Caco-2 (cell line): ENCODE data around the gene TMEM250. TPM values are rescaled to one million over a fixed set of nuclear protein-coding genes. Genes with fewer than 3 reads are reported as not detected.

Experiments used
- BruUV-seq: library from RNA; stranded (reverse); fragments of 400-500 nt; replicated peaks from 2 replicates; lab custom pipeline; 2021; lab: Mats Ljungman, UMichigan
- CTCF ChIA-PET: fragments of 300-600 bp; sonication (Branson Sonifier 250); formaldehyde crosslinking; loops from one replicate; lab custom pipeline; 2022; ENCODE audit warnings: antibody characterized with exemption; lab: Charles Lee
- POLR2A ChIA-PET: fragments of 300-600 bp; sonication (Branson Sonifier 250); formaldehyde crosslinking; loops from one replicate; lab custom pipeline; 2022; ENCODE audit warnings: antibody characterized with exemption; lab: Charles Lee
- DNase-seq, 2 experiments: peaks; one replicate each; pipeline versions ENCODE4 v3.0.0 to v3.0.0-alpha.2; 2020 to 2022
- H3K27me3 ChIP-seq: replicated peaks from 2 replicates; pipeline ENCODE4 v1.6.0; 2011; ENCODE audit warnings: low read length; ENCODE audit not compliant: control insufficient read depth, insufficient read depth
- H3K36me3 ChIP-seq: 2 replicates; pipeline ENCODE4 v1.5.1; 2011; ENCODE audit warnings: low read length; ENCODE audit not compliant: control insufficient read depth, insufficient read depth
- H3K4me1 ChIP-seq: fragments of 250-450 bp; sonication (Bioruptor Pico); 2 replicates; pipeline ENCODE4 v1.5.1; 2020; ENCODE audit warnings: mild to moderate bottlenecking
- H3K4me3 ChIP-seq: 2 replicates; pipeline ENCODE4 v1.5.1; 2011; ENCODE audit warnings: low read depth, mild to moderate bottlenecking, control low read depth, low read length
- H3K9me3 ChIP-seq: fragments of 250-450 bp; sonication (Bioruptor Pico); 2 replicates; pipeline ENCODE4 v1.5.1; 2020; ENCODE audit warnings: mild to moderate bottlenecking, moderate library complexity
- H3K27ac Mint-ChIP-seq: one replicate; pipeline ENCODE4 v1.8.0; 2022; ENCODE audit warnings: mixed read lengths; ENCODE audit not compliant: unreplicated experiment
- H3K27me3 Mint-ChIP-seq: one replicate; pipeline ENCODE4 v1.8.0; 2022; ENCODE audit warnings: mixed read lengths; ENCODE audit not compliant: insufficient read depth, unreplicated experiment
- H3K36me3 Mint-ChIP-seq: one replicate; pipeline ENCODE4 v1.8.0; 2022; ENCODE audit warnings: mild to moderate bottlenecking, mixed read lengths; ENCODE audit not compliant: insufficient read depth, unreplicated experiment
- H3K4me1 Mint-ChIP-seq: one replicate; pipeline ENCODE4 v1.8.0; 2022; ENCODE audit warnings: low read depth, mixed read lengths; ENCODE audit not compliant: unreplicated experiment
- H3K4me3 Mint-ChIP-seq: one replicate; pipeline ENCODE4 v1.8.0; 2022; ENCODE audit warnings: mild to moderate bottlenecking, moderate library complexity, mixed read lengths; ENCODE audit not compliant: unreplicated experiment
- H3K9me3 Mint-ChIP-seq: one replicate; pipeline ENCODE4 v1.8.0; 2022; ENCODE audit warnings: mixed read lengths; ENCODE audit not compliant: unreplicated experiment
- CTCF ChIP-seq, 2 experiments: fragments of 200-600 bp in 1 of 2; IDR thresholded peaks; 1 replicate in 1 of 2; 2 replicates in 1 of 2; pipeline versions ENCODE4 v1.5.1 to v1.8.0; 2011 to 2022; ENCODE audit warnings: antibody characterized with exemption in 1 of 2, control low read depth in 1 of 2, inconsistent platforms in 1 of 2, low read depth in 1 of 2, low read length in 1 of 2, mild to moderate bottlenecking in 1 of 2, moderate library complexity in 1 of 2; ENCODE audit not compliant: insufficient read depth in 1 of 2, severe bottlenecking in 1 of 2, unreplicated experiment in 1 of 2
- intact Hi-C: fragments of 100-400 bp; cut with micrococcal nuclease; formaldehyde crosslinking; loops from one replicate; pipeline ENCODE4 v1.10.0; 2022; ENCODE audit not compliant: unreplicated experiment
- total RNA-seq: library from RNA; stranded (reverse); gene quantifications from 2 replicates; pipeline ENCODE4 v1.2.3, GENCODE V29; 2022

Gene TMEM250
- total RNA-seq, 1 experiment from 2014 or later = 38.2 TPM

DNA sequence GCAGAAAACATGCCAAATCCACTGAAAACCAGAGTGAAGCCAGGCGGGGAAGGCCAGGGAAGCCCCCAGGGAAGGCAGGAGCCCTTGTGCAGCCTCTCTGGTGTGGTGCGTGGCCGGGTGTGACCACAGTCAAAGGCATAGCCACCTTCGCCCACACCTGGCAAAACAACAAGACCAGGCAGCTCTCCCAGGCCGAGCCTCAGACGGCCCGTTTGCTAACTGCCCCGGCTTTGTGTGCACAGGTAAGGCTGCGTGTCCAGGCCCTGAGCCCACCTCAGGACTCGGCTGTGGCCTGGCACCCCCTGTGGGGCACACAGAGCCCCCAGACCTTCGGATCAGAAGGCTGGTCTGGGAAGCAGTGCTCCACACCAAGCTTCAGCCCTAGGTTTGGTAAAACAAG lies 6.1 kb downstream of the TMEM250 start:
- intact Hi-C loops = no loop called here
- no peaks in the 10 kb centered on the region for H3K9me3 Mint-ChIP-seq
- Histone ChIP-seq H3K9me3 (no peaks in the 10 kb centered on the region), H3K4me1 (peaks cover 30% of the 10 kb centered on the region), H3K4me3 (no peak overlapping the region), H3K27me3 (no peaks in the 10 kb centered on the region), H3K36me3 (peaks cover 1% of the 10 kb centered on the region; the same call in 1 of the 2 replicates)
- H3K4me3 Mint-ChIP-seq = no peak overlapping the region
- no peak for DNase-seq
- no peak overlapping the region for H3K27ac Mint-ChIP-seq
- H3K36me3 Mint-ChIP-seq = peaks cover 29% of the 10 kb centered on the region
- TF ChIP-seq CTCF (IDR thresholded peaks at IDR 0.05; ENCODE audit: insufficient read depth in 1 of 2, low read depth in 1 of 2, low read length in 1 of 2, severe bottlenecking in 1 of 2, unreplicated experiment in 1 of 2) = no peak
- H3K4me1 Mint-ChIP-seq = no peaks in the 10 kb centered on the region
- BruUV-seq = no TSS peak
- POLR2A ChIA-PET = no interaction called here
- no peaks in the 10 kb centered on the region for H3K27me3 Mint-ChIP-seq
- CTCF ChIA-PET = no interaction called here

GRCh38 chr9:136111910-136112309 lies 6.8 kb downstream of the TMEM250 start:
- no TSS peak for BruUV-seq
- Histone ChIP-seq H3K36me3 (peaks cover 1% of the 10 kb centered on the region; the same call in 1 of the 2 replicates), H3K9me3 (no peaks in the 10 kb centered on the region), H3K27me3 (no peaks in the 10 kb centered on the region), H3K4me1 (peaks cover 24% of the 10 kb centered on the region), H3K4me3 (no peak overlapping the region)
- Mint-ChIP-seq H3K36me3 (peaks cover 29% of the 10 kb centered on the region), H3K4me3 (no peak overlapping the region), H3K9me3 (no peaks in the 10 kb centered on the region), H3K27ac (no peak overlapping the region), H3K27me3 (no peaks in the 10 kb centered on the region), H3K4me1 (no peaks in the 10 kb centered on the region)
- CTCF ChIA-PET = no interaction called here
- POLR2A ChIA-PET = no interaction called here
- intact Hi-C loops = no loop called here
- DNase-seq = no peak
- no peak for TF ChIP-seq CTCF (IDR thresholded peaks at IDR 0.05; ENCODE audit: insufficient read depth in 1 of 2, low read depth in 1 of 2, low read length in 1 of 2, severe bottlenecking in 1 of 2, unreplicated experiment in 1 of 2)

GRCh38 chr9:136111190-136111589 lies 7.5 kb downstream of the TMEM250 start:
- Mint-ChIP-seq H3K4me3 (no peak overlapping the region), H3K4me1 (no peaks in the 10 kb centered on the region), H3K27me3 (no peaks in the 10 kb centered on the region), H3K36me3 (peaks cover 21% of the 10 kb centered on the region), H3K27ac (no peak overlapping the region), H3K9me3 (no peaks in the 10 kb centered on the region)
- no TSS peak for BruUV-seq
- CTCF ChIA-PET = interaction anchor here (0.8 to 1.2 kb wide), 2 partner anchors 143 to 204 kb away, joined by 3 to 4 read pairs; partner anchors contain the start of gene CAMSAP1
- no peak for TF ChIP-seq CTCF (IDR thresholded peaks at IDR 0.05; ENCODE audit: insufficient read depth in 1 of 2, low read depth in 1 of 2, low read length in 1 of 2, severe bottlenecking in 1 of 2, unreplicated experiment in 1 of 2)
- POLR2A ChIA-PET = no interaction called here
- Histone ChIP-seq H3K27me3 (no peaks in the 10 kb centered on the region), H3K9me3 (no peaks in the 10 kb centered on the region), H3K4me1 (peaks cover 24% of the 10 kb centered on the region), H3K36me3 (peaks cover 1% of the 10 kb centered on the region; the same call in 1 of the 2 replicates), H3K4me3 (no peak overlapping the region)
- no peak for DNase-seq
- intact Hi-C loops = no loop called here
